K562 (cell line): ENCODE measurements around the gene GPX1. TPM values are rescaled to one million over a fixed set of nuclear protein-coding genes. Genes with fewer than 3 reads are reported as not detected.

Experiments
- ARID2 ChIP-seq: fragments of 450-650 bp; IDR thresholded peaks from 2 replicates; pipeline ENCODE4 v1.6.1; 2017; ENCODE audit warnings: antibody characterized with exemption, mild to moderate bottlenecking
- GATAD2B ChIP-seq: fragments of 450-650 bp; IDR thresholded peaks from 2 replicates; pipeline ENCODE4 v1.6.1; 2017; ENCODE audit warnings: mild to moderate bottlenecking, borderline replicate concordance
- KLF1 ChIP-seq: fragments of 450-650 bp; IDR thresholded peaks from 2 replicates; pipeline ENCODE4 v1.6.1; 2016; ENCODE audit warnings: missing genetic modification characterization, missing compliant biosample characterization
- NFATC3 ChIP-seq: fragments of 450-650 bp; IDR thresholded peaks from 2 replicates; pipeline ENCODE4 v1.6.1; 2017; ENCODE audit warnings: mild to moderate bottlenecking
- PURB ChIP-seq: sonication (generic); formaldehyde crosslinking; IDR thresholded peaks from 2 replicates; pipeline ENCODE4 v1.9.0; 2021; ENCODE audit warnings: low read depth, mild to moderate bottlenecking, missing genetic modification reagents
- SIRT6 ChIP-seq: IDR thresholded peaks from one replicate; pipeline ENCODE4 v1.6.1; 2012; ENCODE audit warnings: low read depth, mild to moderate bottlenecking, control low read depth, inconsistent platforms, low read length, moderate library complexity
- TOE1 ChIP-seq, 2 experiments: fragments of 450-650 bp in 1 of 2; sonication (generic) in 1 of 2; formaldehyde crosslinking in 1 of 2; IDR thresholded peaks; 2 replicates each; pipeline versions ENCODE4 v1.7.1 to v1.8.0; 2016 to 2022; ENCODE audit warnings: borderline replicate concordance in 2 of 2, mild to moderate bottlenecking in 2 of 2, antibody characterized with exemption in 1 of 2, inconsistent platforms in 1 of 2, low read depth in 1 of 2, missing genetic modification reagents in 1 of 2, moderate library complexity in 1 of 2
- ZKSCAN8 ChIP-seq: fragments of 200-800 bp; sonication (Bioruptor generic); IDR thresholded peaks from 2 replicates; pipeline ENCODE4 v1.6.1; 2016; ENCODE audit warnings: missing genetic modification characterization, missing compliant biosample characterization
- ZNF121 ChIP-seq: sonication (generic); formaldehyde crosslinking; conservative IDR thresholded peaks from 2 replicates; pipeline ENCODE4 v1.8.0; 2022; ENCODE audit warnings: missing genetic modification reagents
- ZNF24 ChIP-seq: fragments of 450-650 bp; IDR thresholded peaks from 2 replicates; pipeline ENCODE4 v1.6.1; 2016
- polyA plus RNA-seq, 8 experiments: library from polyadenylated mRNA; depleted of rRNA in 4 of 8; stranded (reverse) in 5 of 8; unstranded in 3 of 8; fragments of >200 nt; fragmentation: Nextera tagmentation in 2 of 8; fragmentation: Illumina TruSeq in 1 of 8; extraction: Ambion mirVana in 2 of 8; extraction: Trizol in 1 of 8; gene quantifications; 2 replicates each; pipeline versions ENCODE4 v1.2.1 to v1.2.3, GENCODE V29; 2011 to 2014; ENCODE audit warnings: inconsistent platforms in 1 of 8, missing spikeins in 1 of 8
- total RNA-seq, 7 experiments: library from RNA; depleted of rRNA in 6 of 7; stranded (reverse); fragments of >200 nt in 6 of 7; fragmentation: Illumina TruSeq in 2 of 7; extraction: Trizol in 2 of 7; gene quantifications; 2 replicates each; pipeline versions ENCODE4 v1.2.1 to v1.2.3, GENCODE V29; 2011 to 2021; ENCODE audit warnings: low replicate concordance in 1 of 7
- TF ChIP-seq, protein P1 (sequence below): fragments of 450-650 bp; IDR thresholded peaks from 2 replicates; pipeline ENCODE4 v1.6.1; 2018; ENCODE audit not compliant: partially characterized antibody
- TF ChIP-seq, protein P2 (sequence below): fragments of 450-650 bp; formaldehyde crosslinking; conservative IDR thresholded peaks from 2 replicates; pipeline ENCODE4 v1.4.0; 2022; ENCODE audit warnings: mild to moderate bottlenecking, missing genetic modification characterization
- TF ChIP-seq, protein P3 (sequence below): fragments of 450-650 bp; formaldehyde crosslinking; IDR thresholded peaks from 2 replicates; pipeline ENCODE4 v1.4.0; 2022; ENCODE audit warnings: missing genetic modification characterization

GPX1 gene
- total and polyA plus RNA-seq, 9 of the 15 experiments (the other 6 are each of a cell fraction or from before 2014, with no cell fraction given): 0.08 to 1.3 (median 0.21) TPM; not detected in 5

DNA sequence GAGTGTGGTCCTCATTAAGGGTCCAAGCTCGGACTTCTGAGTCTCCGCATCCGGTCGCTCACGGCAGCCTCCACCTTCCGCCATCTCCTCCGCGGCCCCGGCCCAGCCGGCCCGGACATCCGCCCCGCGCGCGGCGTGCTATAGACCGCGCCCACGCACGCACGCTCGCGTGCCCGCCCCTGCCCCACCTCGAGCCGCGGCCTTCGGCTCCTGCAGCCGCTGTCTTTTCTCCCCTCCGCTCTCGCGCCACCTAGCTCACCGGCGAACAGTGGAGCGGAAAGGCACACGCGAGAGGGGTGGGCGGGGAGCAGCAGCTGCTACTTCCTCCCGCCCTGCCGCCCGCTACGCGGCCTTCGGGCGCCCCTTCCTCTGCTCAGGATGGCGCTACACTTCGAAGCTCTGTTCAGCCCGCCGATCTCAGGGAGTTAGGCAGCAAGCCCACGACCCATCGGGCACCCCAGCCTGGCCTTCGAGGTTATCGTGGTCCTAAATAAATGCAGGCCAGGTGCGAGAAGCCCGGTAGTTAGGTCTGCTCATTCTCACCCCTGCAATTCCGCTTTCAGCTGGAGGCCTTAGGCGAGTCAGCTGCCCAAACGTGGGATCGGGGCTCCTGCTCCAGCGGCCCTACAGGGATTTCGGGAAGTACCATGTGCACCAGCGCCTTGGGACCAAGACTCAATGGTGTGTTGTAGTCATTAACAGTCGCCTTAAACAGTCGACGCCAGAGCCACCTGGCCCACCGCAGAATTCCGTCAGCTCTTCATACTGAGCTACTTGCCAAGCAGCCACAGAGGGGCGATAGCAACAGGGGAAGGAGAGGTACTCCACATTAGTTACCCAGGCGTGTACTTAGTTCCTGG, 18.0 kb downstream of the GPX1 start, which contains the start of gene USP4 (continued):
- TF ChIP-seq, protein P1, sequence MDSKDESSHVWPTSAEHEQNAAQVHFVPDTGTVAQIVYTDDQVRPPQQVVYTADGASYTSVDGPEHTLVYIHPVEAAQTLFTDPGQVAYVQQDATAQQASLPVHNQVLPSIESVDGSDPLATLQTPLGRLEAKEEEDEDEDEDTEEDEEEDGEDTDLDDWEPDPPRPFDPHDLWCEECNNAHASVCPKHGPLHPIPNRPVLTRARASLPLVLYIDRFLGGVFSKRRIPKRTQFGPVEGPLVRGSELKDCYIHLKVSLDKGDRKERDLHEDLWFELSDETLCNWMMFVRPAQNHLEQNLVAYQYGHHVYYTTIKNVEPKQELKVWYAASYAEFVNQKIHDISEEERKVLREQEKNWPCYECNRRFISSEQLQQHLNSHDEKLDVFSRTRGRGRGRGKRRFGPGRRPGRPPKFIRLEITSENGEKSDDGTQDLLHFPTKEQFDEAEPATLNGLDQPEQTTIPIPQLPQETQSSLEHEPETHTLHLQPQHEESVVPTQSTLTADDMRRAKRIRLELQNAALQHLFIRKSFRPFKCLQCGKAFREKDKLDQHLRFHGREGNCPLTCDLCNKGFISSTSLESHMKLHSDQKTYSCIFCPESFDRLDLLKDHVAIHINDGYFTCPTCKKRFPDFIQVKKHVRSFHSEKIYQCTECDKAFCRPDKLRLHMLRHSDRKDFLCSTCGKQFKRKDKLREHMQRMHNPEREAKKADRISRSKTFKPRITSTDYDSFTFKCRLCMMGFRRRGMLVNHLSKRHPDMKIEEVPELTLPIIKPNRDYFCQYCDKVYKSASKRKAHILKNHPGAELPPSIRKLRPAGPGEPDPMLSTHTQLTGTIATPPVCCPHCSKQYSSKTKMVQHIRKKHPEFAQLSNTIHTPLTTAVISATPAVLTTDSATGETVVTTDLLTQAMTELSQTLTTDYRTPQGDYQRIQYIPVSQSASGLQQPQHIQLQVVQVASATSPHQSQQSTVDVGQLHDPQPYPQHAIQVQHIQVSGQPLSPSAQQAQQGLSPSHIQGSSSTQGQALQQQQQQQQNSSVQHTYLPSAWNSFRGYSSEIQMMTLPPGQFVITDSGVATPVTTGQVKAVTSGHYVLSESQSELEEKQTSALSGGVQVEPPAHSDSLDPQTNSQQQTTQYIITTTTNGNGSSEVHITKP: peak; percentile 63
- TF ChIP-seq GATAD2B (peak; percentile 97), PURB (no peak), ZNF24 (0 out of 2 replicates have a peak, but pooled peaks have one; percentile 28), SIRT6 (no peak), ZKSCAN8 (CRISPR knock-in tag) (peak; percentile 82), KLF1 (tag) (peak; percentile 88), ARID2 (no peak), TOE1 (IDR thresholded peaks at IDR 0.05; ENCODE audit: borderline replicate concordance) (no peak; the same call in 1 of the 2 replicates), TOE1 (CRISPR knock-in tag; IDR thresholded peaks at IDR 0.05; ENCODE audit: borderline replicate concordance, low read depth) (no peak), NFATC3 (no peak), ZNF121 (CRISPR knock-in tag) (no peak)
- TF ChIP-seq, protein P2, sequence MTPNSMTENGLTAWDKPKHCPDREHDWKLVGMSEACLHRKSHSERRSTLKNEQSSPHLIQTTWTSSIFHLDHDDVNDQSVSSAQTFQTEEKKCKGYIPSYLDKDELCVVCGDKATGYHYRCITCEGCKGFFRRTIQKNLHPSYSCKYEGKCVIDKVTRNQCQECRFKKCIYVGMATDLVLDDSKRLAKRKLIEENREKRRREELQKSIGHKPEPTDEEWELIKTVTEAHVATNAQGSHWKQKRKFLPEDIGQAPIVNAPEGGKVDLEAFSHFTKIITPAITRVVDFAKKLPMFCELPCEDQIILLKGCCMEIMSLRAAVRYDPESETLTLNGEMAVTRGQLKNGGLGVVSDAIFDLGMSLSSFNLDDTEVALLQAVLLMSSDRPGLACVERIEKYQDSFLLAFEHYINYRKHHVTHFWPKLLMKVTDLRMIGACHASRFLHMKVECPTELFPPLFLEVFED: 0 out of 2 replicates have a peak, but pooled peaks have one; percentile 66
- TF ChIP-seq, protein P3, sequence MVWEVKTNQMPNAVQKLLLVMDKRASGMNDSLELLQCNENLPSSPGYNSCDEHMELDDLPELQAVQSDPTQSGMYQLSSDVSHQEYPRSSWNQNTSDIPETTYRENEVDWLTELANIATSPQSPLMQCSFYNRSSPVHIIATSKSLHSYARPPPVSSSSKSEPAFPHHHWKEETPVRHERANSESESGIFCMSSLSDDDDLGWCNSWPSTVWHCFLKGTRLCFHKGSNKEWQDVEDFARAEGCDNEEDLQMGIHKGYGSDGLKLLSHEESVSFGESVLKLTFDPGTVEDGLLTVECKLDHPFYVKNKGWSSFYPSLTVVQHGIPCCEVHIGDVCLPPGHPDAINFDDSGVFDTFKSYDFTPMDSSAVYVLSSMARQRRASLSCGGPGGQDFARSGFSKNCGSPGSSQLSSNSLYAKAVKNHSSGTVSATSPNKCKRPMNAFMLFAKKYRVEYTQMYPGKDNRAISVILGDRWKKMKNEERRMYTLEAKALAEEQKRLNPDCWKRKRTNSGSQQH: 0 out of 2 replicates have a peak, but pooled peaks have one; percentile 22
